ENCODE results near the gene KRT71. TPM values are rescaled to one million over a fixed set of nuclear protein-coding genes. Genes with fewer than 3 reads are reported as not detected.
A peak's percentile ranks its signal among the peaks of the same experiment; 100 is the strongest.

KRT71 gene
- total RNA-seq, 2 donors from 2014 or later = not detected

GRCh38 chr12:52496590-52497071, 56.3 kb downstream of the KRT71 start:
- H3K27ac Mint-ChIP-seq = peak overlapping the region; percentile 98
- H3K4me1 Mint-ChIP-seq = peaks cover 35% of the 10 kb centered on the region
- peaks cover 2% of the 10 kb centered on the region for H3K9me3 Mint-ChIP-seq
- peak; percentile 97 for DNase-seq
- peak overlapping the region; percentile 27 for H3K27ac ChIP-seq (ENCODE audit: low read depth, low read length)
- H3K4me1 ChIP-seq (ENCODE audit: control insufficient read depth, insufficient read depth, low read length) = peaks cover 19% of the 10 kb centered on the region
- H3K36me3 Mint-ChIP-seq (ENCODE audit: low read depth) = no peaks in the 10 kb centered on the region
- H3K4me3 ChIP-seq (ENCODE audit: low read length) = peak overlapping the region; percentile 27
- WGBS, 2 experiments (ENCODE audit: insufficient coverage in 1 of 2, insufficient read length in 1 of 2) = 14 to 54% methylated on average over 3 to 4 of the region's 4 CpGs
- H3K36me3 ChIP-seq (ENCODE audit: control insufficient read depth, insufficient read depth, low read length) = no peaks in the 10 kb centered on the region
- H3K27me3 Mint-ChIP-seq (ENCODE audit: insufficient read depth) = peaks cover 7% of the 10 kb centered on the region
- peak overlapping the region; percentile 77 for H3K9ac ChIP-seq (ENCODE audit: extremely low read depth, low read length, poor library complexity, severe bottlenecking)
- peaks cover 12% of the 10 kb centered on the region for H3K9me3 ChIP-seq (ENCODE audit: control insufficient read depth, low read length)
- H3K27me3 ChIP-seq (ENCODE audit: control insufficient read depth, insufficient read depth, low read length, poor library complexity, severe bottlenecking) = no peaks in the 10 kb centered on the region
- TF ChIP-seq CTCF (conservative IDR thresholded peaks at IDR 0.05) = no peak
- H3K4me3 Mint-ChIP-seq = peak overlapping the region; percentile 29

- Histone ChIP-seq H3K4me3 (ENCODE audit: low read length) (peak overlapping the region; percentile 27), H3K27me3 (ENCODE audit: control insufficient read depth, insufficient read depth, low read length, poor library complexity, severe bottlenecking) (no peaks in the 10 kb centered on the region), H3K9me3 (ENCODE audit: control insufficient read depth, low read length) (peaks cover 12% of the 10 kb centered on the region), H3K4me1 (ENCODE audit: control insufficient read depth, insufficient read depth, low read length) (peaks cover 19% of the 10 kb centered on the region), H3K27ac (ENCODE audit: low read depth, low read length) (peak overlapping the region; percentile 27), H3K9ac (ENCODE audit: extremely low read depth, low read length, poor library complexity, severe bottlenecking) (peak overlapping the region; percentile 77), H3K36me3 (ENCODE audit: control insufficient read depth, insufficient read depth, low read length) (no peaks in the 10 kb centered on the region)
- peak overlapping the region; percentile 29 for H3K4me3 Mint-ChIP-seq
- TF ChIP-seq CTCF (conservative IDR thresholded peaks at IDR 0.05) = no peak
- peaks cover 12% of the 10 kb centered on the region for H3K27me3 Mint-ChIP-seq (ENCODE audit: insufficient read depth)
- 57 to 80% methylated on average over 1 of the region's 2 CpGs for WGBS, 2 experiments (ENCODE audit: insufficient coverage in 1 of 2, insufficient read length in 1 of 2)
- peak overlapping the region; percentile 98 for H3K27ac Mint-ChIP-seq
- peaks cover 2% of the 10 kb centered on the region for H3K9me3 Mint-ChIP-seq
- peaks cover 35% of the 10 kb centered on the region for H3K4me1 Mint-ChIP-seq
- no peaks in the 10 kb centered on the region for H3K36me3 Mint-ChIP-seq (ENCODE audit: low read depth)
- DNase-seq = no peak
Observed at GRCh38 chr12:52496054-52496453, 56.9 kb downstream of the KRT71 start.

GRCh38 chr12:52495389-52495788, 57.6 kb downstream of the KRT71 start:
- no peaks in the 10 kb centered on the region for H3K27me3 ChIP-seq (ENCODE audit: control insufficient read depth, insufficient read depth, low read length, poor library complexity, severe bottlenecking)
- H3K4me3 ChIP-seq (ENCODE audit: low read length) = peak overlapping the region; percentile 27
- H3K9me3 ChIP-seq (ENCODE audit: control insufficient read depth, low read length) = peaks cover 11% of the 10 kb centered on the region
- Mint-ChIP-seq H3K9me3 (peaks cover 2% of the 10 kb centered on the region), H3K4me1 (peaks cover 35% of the 10 kb centered on the region), H3K4me3 (peak overlapping the region; percentile 10), H3K27ac (peak overlapping the region; percentile 80), H3K27me3 (ENCODE audit: insufficient read depth) (peaks cover 14% of the 10 kb centered on the region), H3K36me3 (ENCODE audit: low read depth) (no peaks in the 10 kb centered on the region)
- TF ChIP-seq CTCF (conservative IDR thresholded peaks at IDR 0.05) = no peak
- peaks cover 19% of the 10 kb centered on the region for H3K4me1 ChIP-seq (ENCODE audit: control insufficient read depth, insufficient read depth, low read length)
- peak; percentile 95 for DNase-seq
- H3K27ac ChIP-seq (ENCODE audit: low read depth, low read length) = no peak overlapping the region
- WGBS, 2 experiments (ENCODE audit: insufficient coverage in 1 of 2, insufficient read length in 1 of 2) = 16 to 30% methylated on average over 3 of the region's 3 CpGs
- H3K9ac ChIP-seq (ENCODE audit: extremely low read depth, low read length, poor library complexity, severe bottlenecking) = peak overlapping the region; percentile 77
- H3K36me3 ChIP-seq (ENCODE audit: control insufficient read depth, insufficient read depth, low read length) = no peaks in the 10 kb centered on the region
